Panc1 (cell line): ENCODE measurements around the gene DIPK1B. TPM values are rescaled to one million over a fixed set of nuclear protein-coding genes. Genes with fewer than 3 reads are reported as not detected.

Source experiments
- ATAC-seq: fragments of 200-7000 bp; cut with Tn5 transposase; 2 replicates; pipeline ENCODE4 v1.9.1; 2020; ENCODE audit warnings: mild to moderate bottlenecking, moderate library complexity
- BruUV-seq: library from RNA; stranded (reverse); fragments of 400-500 nt; replicated peaks from 2 replicates; lab custom pipeline; 2021; lab: Mats Ljungman, UMichigan
- CTCF ChIA-PET: fragments of 300-600 bp; sonication (Branson Sonifier 250); formaldehyde crosslinking; loops from one replicate; lab custom pipeline; 2022; ENCODE audit warnings: antibody characterized with exemption; lab: Charles Lee
- POLR2A ChIA-PET: fragments of 300-600 bp; sonication (Branson Sonifier 250); formaldehyde crosslinking; loops from one replicate; lab custom pipeline; 2022; ENCODE audit warnings: antibody characterized with exemption; lab: Charles Lee
- DNase-seq: peaks from one replicate; pipeline ENCODE4 v3.0.0-alpha.2; 2010; ENCODE audit warnings: low read depth, low spot score
- H3K27ac ChIP-seq: 2 replicates; pipeline ENCODE4 v1.5.1; 2011; ENCODE audit warnings: mild to moderate bottlenecking, low read length, inconsistent platforms
- H3K27me3 ChIP-seq: fragments of 200-500 bp; sonication (Bioruptor generic); 2 replicates; pipeline ENCODE4 v1.6.0; 2014; ENCODE audit warnings: low read length, inconsistent platforms; ENCODE audit not compliant: control insufficient read depth, insufficient read depth
- H3K36me3 ChIP-seq: fragments of 200-500 bp; sonication (Bioruptor generic); 2 replicates; pipeline ENCODE4 v1.5.1; 2014; ENCODE audit warnings: inconsistent platforms, mild to moderate bottlenecking, low read length, moderate library complexity; ENCODE audit not compliant: control insufficient read depth, insufficient read depth
- H3K4me1 ChIP-seq: 2 replicates; pipeline ENCODE4 v1.5.1; 2011; ENCODE audit warnings: inconsistent platforms, mild to moderate bottlenecking, low read length, moderate library complexity; ENCODE audit not compliant: control insufficient read depth, insufficient read depth
- H3K4me3 ChIP-seq, 2 experiments: 2 replicates each; pipeline ENCODE4 v1.5.1; 2011 to 2012; ENCODE audit warnings: low read depth in 2 of 2, low read length in 2 of 2, mild to moderate bottlenecking in 2 of 2, inconsistent platforms in 1 of 2, moderate library complexity in 1 of 2
- H3K9me3 ChIP-seq: fragments of 200-500 bp; sonication (Bioruptor generic); 2 replicates; pipeline ENCODE4 v1.5.1; 2014; ENCODE audit warnings: low read depth, mild to moderate bottlenecking, inconsistent platforms, low read length, moderate library complexity; ENCODE audit not compliant: control insufficient read depth, insufficient read depth
- TCF7L2 ChIP-seq: IDR thresholded peaks from 2 replicates; pipeline ENCODE4 v1.6.1; 2011; ENCODE audit warnings: mild to moderate bottlenecking, low read depth, low read length, inconsistent platforms
- in situ Hi-C: cut with HindIII; loops from 2 replicates; pipeline ENCODE4 v1.10.0; 2016; ENCODE audit warnings: low sequenced_read_pairs, low pct_unique_long_range_greater_than_20kb
- intact Hi-C: fragments of 100-400 bp; cut with micrococcal nuclease; formaldehyde crosslinking; loops from one replicate; pipeline ENCODE4 v1.10.0; 2022; ENCODE audit not compliant: unreplicated experiment
- microRNA-seq: library from miRNA; unstranded; fragments of <30 nt; microRNA quantifications from one replicate; pipeline ENCODE4 v1.1.0, GENCODE V29; 2020; ENCODE audit not compliant: unreplicated experiment
- total RNA-seq: library from RNA; stranded (reverse); gene quantifications from one replicate; pipeline ENCODE4 v1.2.1, GENCODE V29; 2021; ENCODE audit not compliant: unreplicated experiment
- TF ChIP-seq, protein P1 (sequence below): fragments of 450-650 bp; IDR thresholded peaks from 2 replicates; pipeline ENCODE4 v1.5.1; 2017; ENCODE audit warnings: mild to moderate bottlenecking

DIPK1B gene
- total RNA-seq, 1 experiment from 2014 or later: 10.6 TPM

DNA sequence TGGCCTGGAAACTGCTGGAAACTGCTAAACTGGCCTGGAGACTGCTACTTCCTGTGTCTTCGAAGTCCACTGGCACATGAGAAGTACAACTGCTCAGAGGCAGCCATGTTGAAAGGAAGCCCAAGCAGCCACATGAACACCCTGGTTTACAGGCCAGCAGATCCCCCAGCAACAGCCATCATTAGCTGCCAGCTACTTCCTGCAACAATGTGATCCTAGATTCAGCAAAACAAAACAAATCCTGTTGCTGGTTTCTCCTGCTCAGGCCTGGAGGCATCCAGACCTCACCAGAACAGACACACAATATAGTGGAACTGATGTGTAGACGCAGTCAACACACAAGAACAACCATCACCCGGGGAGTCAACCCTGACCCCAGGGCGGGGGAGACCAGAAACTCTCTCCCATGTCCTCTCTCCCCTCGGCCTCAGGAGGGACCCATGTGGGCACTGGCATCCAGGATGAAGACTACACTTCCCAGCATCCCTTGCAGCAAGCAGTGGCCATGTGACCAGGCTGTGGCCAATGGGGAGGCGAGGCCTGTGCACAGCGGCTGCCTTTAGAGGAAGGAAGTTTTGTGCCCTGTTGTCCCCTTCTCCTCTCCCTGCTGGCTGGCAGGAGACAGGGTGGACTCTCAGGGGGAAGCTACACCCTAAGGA lies 61.1 kb downstream of the DIPK1B start:
- DNase-seq (no peak), ATAC-seq (peak; percentile 72; the same call in 1 of the 2 replicates)
- in situ Hi-C loops: no loop called here
- H3K27me3 ChIP-seq: no peaks in the 10 kb centered on the region
- CTCF ChIA-PET: no interaction called here
- no peak overlapping the region for H3K4me3 ChIP-seq
- intact Hi-C loops: no loop called here
- no peak overlapping the region for H3K27ac ChIP-seq
- H3K9me3 ChIP-seq: no peaks in the 10 kb centered on the region; the same call in 1 of the 2 replicates
- BruUV-seq: no TSS peak
- H3K36me3 ChIP-seq: no peaks in the 10 kb centered on the region
- POLR2A ChIA-PET: no interaction called here
- TF ChIP-seq, protein P1, sequence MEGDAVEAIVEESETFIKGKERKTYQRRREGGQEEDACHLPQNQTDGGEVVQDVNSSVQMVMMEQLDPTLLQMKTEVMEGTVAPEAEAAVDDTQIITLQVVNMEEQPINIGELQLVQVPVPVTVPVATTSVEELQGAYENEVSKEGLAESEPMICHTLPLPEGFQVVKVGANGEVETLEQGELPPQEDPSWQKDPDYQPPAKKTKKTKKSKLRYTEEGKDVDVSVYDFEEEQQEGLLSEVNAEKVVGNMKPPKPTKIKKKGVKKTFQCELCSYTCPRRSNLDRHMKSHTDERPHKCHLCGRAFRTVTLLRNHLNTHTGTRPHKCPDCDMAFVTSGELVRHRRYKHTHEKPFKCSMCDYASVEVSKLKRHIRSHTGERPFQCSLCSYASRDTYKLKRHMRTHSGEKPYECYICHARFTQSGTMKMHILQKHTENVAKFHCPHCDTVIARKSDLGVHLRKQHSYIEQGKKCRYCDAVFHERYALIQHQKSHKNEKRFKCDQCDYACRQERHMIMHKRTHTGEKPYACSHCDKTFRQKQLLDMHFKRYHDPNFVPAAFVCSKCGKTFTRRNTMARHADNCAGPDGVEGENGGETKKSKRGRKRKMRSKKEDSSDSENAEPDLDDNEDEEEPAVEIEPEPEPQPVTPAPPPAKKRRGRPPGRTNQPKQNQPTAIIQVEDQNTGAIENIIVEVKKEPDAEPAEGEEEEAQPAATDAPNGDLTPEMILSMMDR: no peak
- no peak for TF ChIP-seq TCF7L2
- H3K4me1 ChIP-seq: no peaks in the 10 kb centered on the region

Small RNAs within 50 kb of the gene (microRNA-seq; reads per million reads assigned to microRNA genes)
- gene MIR126 (12,152 reads per million, percentile 97 among the genes with 10 or more reads in this experiment), gene MIR6722 (not detected)

Other genes starting within 250 kb of the DIPK1B start
- 76.5 TPM for gene SEC16A, start 229.5 kb upstream of the DIPK1B start, total RNA-seq
- 13.4 TPM for gene NOTCH1, start 166.5 kb upstream of the DIPK1B start, total RNA-seq
- gene EGFL7, start 49.7 kb upstream of the DIPK1B start, total RNA-seq: 42.3 TPM
- gene AGPAT2, start 25.1 kb upstream of the DIPK1B start, total RNA-seq: 77.9 TPM
- not detected for gene LCN10, start 30.4 kb downstream of the DIPK1B start, total RNA-seq
- not detected for gene LCN6, start 36.0 kb downstream of the DIPK1B start, total RNA-seq
- gene LCN8, start 45.7 kb downstream of the DIPK1B start, total RNA-seq: not detected
- gene LCN15, start 51.9 kb downstream of the DIPK1B start, total RNA-seq: 0.05 TPM
- gene TMEM141, start 78.8 kb downstream of the DIPK1B start, total RNA-seq: 53.5 TPM
- 0.62 TPM for gene CCDC183, start 83.8 kb downstream of the DIPK1B start, total RNA-seq
- 106 TPM for gene RABL6, start 95.4 kb downstream of the DIPK1B start, total RNA-seq
- gene AJM1, start 129.9 kb downstream of the DIPK1B start, total RNA-seq: 7.2 TPM
- gene PHPT1, start 136.8 kb downstream of the DIPK1B start, total RNA-seq: 204 TPM
- gene MAMDC4, start 139.8 kb downstream of the DIPK1B start, total RNA-seq: 6.3 TPM
- 270 TPM for gene EDF1, start 153.7 kb downstream of the DIPK1B start, total RNA-seq
- 48.7 TPM for gene TRAF2, start 173.9 kb downstream of the DIPK1B start, total RNA-seq
- 72.6 TPM for gene FBXW5, start 232.2 kb downstream of the DIPK1B start, total RNA-seq
- gene C8G, start 232.7 kb downstream of the DIPK1B start, total RNA-seq: 2.9 TPM
- gene LCN12, start 239.7 kb downstream of the DIPK1B start, total RNA-seq: 2.5 TPM